GM12878 (cell line): Measurements from ENCODE around the gene THSD8. TPM values are rescaled to one million over a fixed set of nuclear protein-coding genes. Genes with fewer than 3 reads are reported as not detected.

Experiments used
- ATAC-seq: fragments of 200-7000 bp; cut with Tn5 transposase; 3 replicates; pipeline ENCODE4 v1.9.1; 2020; ENCODE audit warnings: mild to moderate bottlenecking, moderate library complexity
- BruUV-seq: library from RNA; stranded (reverse); fragments of 400-500 nt; replicated peaks from 2 replicates; lab custom pipeline; 2021; lab: Mats Ljungman, UMichigan
- CTCF ChIA-PET: fragments of 300-600 bp; sonication (Branson Sonifier 250); formaldehyde crosslinking; extraction: SDS; loops from one replicate; lab custom pipeline; 2021; ENCODE audit warnings: inconsistent platforms; lab: Yijun Ruan, JAX
- POLR2A ChIA-PET: fragments of 350-600 bp; formaldehyde crosslinking; extraction: SDS; loops from one replicate; lab custom pipeline; 2021; ENCODE audit warnings: inconsistent platforms; lab: Charles Lee
- RAD21 ChIA-PET: fragments of 300-600 bp; sonication (Branson Sonifier 250); formaldehyde crosslinking; loops from one replicate; lab custom pipeline; 2023; ENCODE audit warnings: antibody characterized with exemption; ENCODE audit not compliant: unreplicated experiment; lab: Charles Lee
- SMC1A ChIA-PET: fragments of 300-600 bp; sonication (Branson Sonifier 250); formaldehyde crosslinking; loops from one replicate; lab custom pipeline; 2023; ENCODE audit not compliant: unreplicated experiment, uncharacterized antibody; lab: Charles Lee
- DNase-seq: peaks from one replicate; pipeline ENCODE4 v3.0.0-alpha.2; 2011; ENCODE audit warnings: low read depth, low spot score
- FAIRE-seq: peaks from 3 replicates; lab custom pipeline; 2011; peaks lifted over from hg19 to GRCh38; lab: Jason Lieb, UNC
- H2AFZ ChIP-seq: 2 replicates; pipeline ENCODE4 v1.6.0; 2011; ENCODE audit warnings: low read depth, low read length, control low read depth; ENCODE audit not compliant: control insufficient read depth
- H3K27ac ChIP-seq: 2 replicates; pipeline ENCODE4 v1.5.1; 2011; ENCODE audit warnings: control low read depth; ENCODE audit not compliant: control insufficient read depth, insufficient read depth
- H3K27me3 ChIP-seq, 2 experiments: replicated peaks in 1 of 2; 2 replicates each; pipeline versions ENCODE4 v1.6.0 to v1.6.1; 2011; ENCODE audit warnings: low read length in 1 of 2; ENCODE audit not compliant: control insufficient read depth in 2 of 2, insufficient read depth in 2 of 2
- H3K36me3 ChIP-seq, 2 experiments: 2 replicates each; pipeline ENCODE4 v1.5.1; 2011; ENCODE audit warnings: low read length in 1 of 2; ENCODE audit not compliant: control insufficient read depth in 2 of 2, insufficient read depth in 2 of 2
- H3K4me1 ChIP-seq: 2 replicates; pipeline ENCODE4 v1.6.1; 2011; ENCODE audit warnings: mild to moderate bottlenecking, low read length, moderate library complexity, mixed read lengths; ENCODE audit not compliant: control insufficient read depth, insufficient read depth
- H3K4me2 ChIP-seq: 2 replicates; pipeline ENCODE4 v1.6.0; 2011; ENCODE audit warnings: control low read depth; ENCODE audit not compliant: control insufficient read depth, insufficient read depth
- H3K4me3 ChIP-seq: fragments of 200-600 bp; sonication (generic); 2 replicates; pipeline ENCODE4 v1.5.1; 2016
- H3K79me2 ChIP-seq: 2 replicates; pipeline ENCODE4 v1.6.0; 2011; ENCODE audit warnings: low read length; ENCODE audit not compliant: control insufficient read depth, insufficient read depth
- H3K9ac ChIP-seq: 2 replicates; pipeline ENCODE4 v1.8.0; 2011; ENCODE audit warnings: low read length, control low read depth, mixed read lengths; ENCODE audit not compliant: control insufficient read depth, insufficient read depth
- H3K9me3 ChIP-seq: replicated peaks from 3 replicates; pipeline ENCODE4 v1.5.1; 2011; ENCODE audit warnings: mild to moderate bottlenecking, low read length; ENCODE audit not compliant: control insufficient read depth, insufficient read depth
- H4K20me1 ChIP-seq: 2 replicates; pipeline ENCODE4 v1.6.0; 2011; ENCODE audit not compliant: control insufficient read depth, insufficient read depth
- BCL3 ChIP-seq: IDR thresholded peaks from 2 replicates; pipeline ENCODE4 v1.6.1; 2011; ENCODE audit warnings: borderline replicate concordance, low read depth, mild to moderate bottlenecking, moderate library complexity, low read length; ENCODE audit not compliant: insufficient read depth, poor library complexity, severe bottlenecking
- BMI1 ChIP-seq: fragments of 450-650 bp; IDR thresholded peaks from 2 replicates; pipeline ENCODE4 v1.6.1; 2016; ENCODE audit warnings: mild to moderate bottlenecking, moderate library complexity, borderline replicate concordance
- GABPA ChIP-seq: IDR thresholded peaks from 2 replicates; pipeline ENCODE4 v1.6.1; 2014; ENCODE audit warnings: antibody characterized with exemption, low read depth, mild to moderate bottlenecking, inconsistent platforms
- GATAD2B ChIP-seq: fragments of 450-650 bp; conservative IDR thresholded peaks from 2 replicates; pipeline ENCODE4 v1.6.1; 2017; ENCODE audit warnings: low read depth, mild to moderate bottlenecking, moderate library complexity
- HCFC1 ChIP-seq: fragments of 150-350 bp; IDR thresholded peaks from 2 replicates; pipeline ENCODE4 v1.6.1; 2014; ENCODE audit warnings: low read length
- LARP7 ChIP-seq: fragments of 450-650 bp; IDR thresholded peaks from 2 replicates; pipeline ENCODE4 v1.6.1; 2017; ENCODE audit warnings: mild to moderate bottlenecking
- MXI1 ChIP-seq: fragments of 150-350 bp; IDR thresholded peaks from 2 replicates; pipeline ENCODE4 v1.6.1; 2011; ENCODE audit warnings: low read depth, mild to moderate bottlenecking, inconsistent platforms, low read length, improper control_type of control experiment
- REST ChIP-seq: IDR thresholded peaks from 2 replicates; pipeline ENCODE4 v1.6.1; 2012; ENCODE audit warnings: mild to moderate bottlenecking, low read depth, low read length
- RFX5 ChIP-seq: IDR thresholded peaks from 2 replicates; pipeline ENCODE4 v1.6.1; 2011; ENCODE audit warnings: low read depth, low read length, improper control_type of control experiment
- SMAD5 ChIP-seq: IDR thresholded peaks from 2 replicates; pipeline ENCODE4 v1.6.1; 2016; ENCODE audit warnings: antibody characterized with exemption, low read depth
- TAF1 ChIP-seq: IDR thresholded peaks from 2 replicates; pipeline ENCODE4 v1.6.1; 2011; ENCODE audit warnings: mild to moderate bottlenecking, low read depth, low read length, borderline replicate concordance
- TCF3 ChIP-seq: IDR thresholded peaks from 2 replicates; pipeline ENCODE4 v1.6.1; 2012; ENCODE audit warnings: low read depth, mild to moderate bottlenecking, low read length, borderline replicate concordance; ENCODE audit not compliant: insufficient read depth
- ZNF622 ChIP-seq: fragments of 450-650 bp; IDR thresholded peaks from 2 replicates; pipeline ENCODE4 v1.6.1; 2017; ENCODE audit warnings: mild to moderate bottlenecking, inconsistent platforms
- ZZZ3 ChIP-seq: IDR thresholded peaks from 2 replicates; pipeline ENCODE4 v1.6.1; 2011; ENCODE audit warnings: low read depth; ENCODE audit not compliant: control insufficient read depth, insufficient read length
- WGBS: methylation state at CpG from one replicate; pipeline ENCODE4 v1.1.6; 2016; ENCODE audit warnings: low lambda C conversion rate; ENCODE audit not compliant: insufficient replicate concordance, insufficient coverage; ENCODE audit errors: missing lambda C conversion rate; 5-methylcytosine and 5-hydroxymethylcytosine counted together
- in situ Hi-C: fragments of 300-500 bp; cut with MboI; formaldehyde crosslinking; loops from 9 replicates; pipeline ENCODE4 v1.14.3; 2018; ENCODE audit warnings: mixed read lengths
- intact Hi-C: fragments of 100-400 bp; cut with micrococcal nuclease; formaldehyde crosslinking; loops from one replicate; pipeline ENCODE4 v1.14.2; 2022; ENCODE audit not compliant: unreplicated experiment
- polyA plus RNA-seq, 11 experiments: library from polyadenylated mRNA; depleted of rRNA in 4 of 11; unstranded in 6 of 11; stranded (reverse) in 5 of 11; fragments of >200 nt; fragmentation: Nextera tagmentation in 4 of 11; fragmentation: Illumina TruSeq in 1 of 11; extraction: Ambion mirVana in 4 of 11; extraction: Trizol in 1 of 11; gene quantifications; 1 replicate in 1 of 11; 2 replicates in 10 of 11; pipeline versions ENCODE4 v1.2.1 to v1.2.3, GENCODE V29; 2011 to 2016; ENCODE audit warnings: inconsistent platforms in 2 of 11, missing spikeins in 2 of 11, low read depth in 1 of 11
- total RNA-seq, 4 experiments: library from RNA; depleted of rRNA in 3 of 4; stranded (reverse); fragments of >200 nt in 3 of 4; fragmentation: Illumina TruSeq in 1 of 4; extraction: Trizol in 1 of 4; gene quantifications; 2 replicates each; pipeline versions ENCODE4 v1.2.1 to v1.2.3, GENCODE V29; 2013 to 2021

THSD8 gene
- total and polyA plus RNA-seq, 10 of the 15 experiments (the other 5 are each of a cell fraction or from before 2014, with no cell fraction given): 0.24 to 32.3 (median 21.3) TPM; not detected in 2

- RAD21 ChIA-PET: no interaction called here
- Histone ChIP-seq H3K36me3 (no peaks in the 10 kb centered on the region), H3K9ac (no peak overlapping the region; the same call in 1 of the 2 replicates), H3K4me2 (peak overlapping the region; percentile 15), H3K4me1 (peaks cover 5% of the 10 kb centered on the region; the same call in 1 of the 2 replicates), H3K79me2 (no peaks in the 10 kb centered on the region), H4K20me1 (no peaks in the 10 kb centered on the region; the same call in 1 of the 2 replicates), H3K9me3 (no peaks in the 10 kb centered on the region; the same call in 1 of the 3 replicates), H3K27me3 (peaks cover 0 to 20% of the 10 kb centered on the region in 2 experiments), H2AFZ (peak overlapping the region; percentile 25; the same call in 1 of the 2 replicates), H3K27ac (no peak overlapping the region), H3K4me3 (peak overlapping the region; percentile 51; the same call in 1 of the 2 replicates)
- ATAC-seq: peak; percentile 20
- intact Hi-C loops (no loop called here), in situ Hi-C loops (no loop called here)
- no peak for DNase-seq
- SMC1A ChIA-PET: interaction anchor here (0.8 kb wide), 1 partner anchor 75 kb away, joined by 4 read pairs; no protein-coding TSS in a partner anchor
- no peak for FAIRE-seq
- WGBS: 40% methylated on average over 28 of the region's 29 CpGs
- CTCF ChIA-PET: no interaction called here
- POLR2A ChIA-PET: no interaction called here
- TF ChIP-seq BMI1 (peak; percentile 87), REST (no peak)
- BruUV-seq: no TSS peak
These were observed 39.2 kb downstream of the THSD8 start for GRCh38 chr19:12841094-12841493.

GRCh38 chr19:12842511-12842910 lies 40.6 kb downstream of the THSD8 start:
- no peaks in the 10 kb centered on the region for H3K36me3 ChIP-seq
- ChIA-PET RAD21 (no interaction called here), CTCF (interaction anchor here (10.1 kb wide), 1 partner anchor 82 kb away, joined by 235 read pairs; no protein-coding TSS in a partner anchor), SMC1A (no interaction called here), POLR2A (no interaction called here)
- in situ Hi-C loops (no loop called here), intact Hi-C loops (no loop called here)
- 79% methylated on average over 18 of the region's 18 CpGs for WGBS
- no peaks in the 10 kb centered on the region for H4K20me1 ChIP-seq
- DNase-seq (no peak), FAIRE-seq (no peak), ATAC-seq (no peak)
- BruUV-seq: no TSS peak
- no peak overlapping the region for H3K4me3 ChIP-seq
- H3K27me3 ChIP-seq: peaks cover 0 to 17% of the 10 kb centered on the region in 2 experiments
- H3K4me1 ChIP-seq: peaks cover 3% of the 10 kb centered on the region
- no peak overlapping the region for H3K4me2 ChIP-seq
- H3K9ac ChIP-seq: no peak overlapping the region
- H3K27ac ChIP-seq: no peak overlapping the region
- H3K9me3 ChIP-seq: no peaks in the 10 kb centered on the region; the same call in 2 of the 3 replicates
- no peaks in the 10 kb centered on the region for H3K79me2 ChIP-seq
- H2AFZ ChIP-seq: no peak overlapping the region
- no peak for TF ChIP-seq MXI1
- TF ChIP-seq ZNF622: no peak
- TF ChIP-seq HCFC1: no peak
- TF ChIP-seq TAF1: no peak
- TF ChIP-seq SMAD5: no peak
- peak; percentile 73; the same call in 1 of the 2 replicates for TF ChIP-seq TCF3
- TF ChIP-seq GATAD2B: no peak
- TF ChIP-seq BCL3: peak; percentile 92
- TF ChIP-seq RFX5: no peak
- no peak for TF ChIP-seq ZZZ3
- TF ChIP-seq LARP7: no peak
- no peak for TF ChIP-seq GABPA
